BLaER1 treated with 17β-estradiol and CSF1 and Interleukin-3, amounts not matched to agents 10 nM and 100 nM (cell line): ENCODE results near the gene PCCB.

Experiments
- H3K27ac ChIP-seq, 11 experiments: shearing (Covaris generic); formaldehyde crosslinking; 2 replicates each; pipeline ENCODE4 v1.8.1; 2022
- H3K27me3 ChIP-seq, 11 experiments: shearing (Covaris generic); formaldehyde crosslinking; 2 replicates each; pipeline ENCODE4 v1.8.1; 2022
- H3K36me3 ChIP-seq, 11 experiments: shearing (Covaris generic); formaldehyde crosslinking; 2 replicates each; pipeline ENCODE4 v1.8.1; 2022
- H3K4me1 ChIP-seq, 10 experiments: shearing (Covaris generic); formaldehyde crosslinking; 2 replicates each; pipeline ENCODE4 v1.8.1; 2022
- H3K4me2 ChIP-seq, 11 experiments: shearing (Covaris generic); formaldehyde crosslinking; 2 replicates each; pipeline ENCODE4 v1.8.1; 2022
- H3K4me3 ChIP-seq, 10 experiments: shearing (Covaris generic); formaldehyde crosslinking; 2 replicates each; pipeline ENCODE4 v1.8.1; 2022
- H3K9ac ChIP-seq, 11 experiments: shearing (Covaris generic); formaldehyde crosslinking; 2 replicates each; pipeline ENCODE4 v1.8.1; 2022
- H3K9me3 ChIP-seq, 11 experiments: shearing (Covaris generic); formaldehyde crosslinking; replicated peaks in 1 of 11; 2 replicates each; pipeline ENCODE4 v1.8.1; 2022
- H4K20me1 ChIP-seq, 11 experiments: shearing (Covaris generic); formaldehyde crosslinking; 2 replicates each; pipeline ENCODE4 v1.8.1; 2022
- Cebpa-rat ChIP-seq, 11 experiments: shearing (Covaris generic); IDR thresholded peaks; 2 replicates each; pipeline ENCODE4 v1.8.1; 2022

The PCCB gene

GRCh38 chr3:136237961-136238649, 12.0 kb upstream of the PCCB start:
- H3K36me3 ChIP-seq: no peaks in the 10 kb centered on the region
- no peak overlapping the region for H3K9ac ChIP-seq
- no peaks in the 10 kb centered on the region for H4K20me1 ChIP-seq
- no peaks in the 10 kb centered on the region for H3K9me3 ChIP-seq
- no peak overlapping the region for H3K4me3 ChIP-seq
- H3K27me3 ChIP-seq: no peaks in the 10 kb centered on the region
- no peaks in the 10 kb centered on the region for H3K4me1 ChIP-seq
- no peak overlapping the region for H3K4me2 ChIP-seq
- no peak for TF ChIP-seq Cebpa-rat (IDR thresholded peaks at IDR 0.05)
- no peak overlapping the region for H3K27ac ChIP-seq

- Histone ChIP-seq H3K27ac (no peak overlapping the region), H4K20me1 (no peaks in the 10 kb centered on the region), H3K9ac (no peak overlapping the region), H3K27me3 (no peaks in the 10 kb centered on the region), H3K36me3 (no peaks in the 10 kb centered on the region), H3K4me2 (no peak overlapping the region), H3K4me3 (no peak overlapping the region), H3K4me1 (no peaks in the 10 kb centered on the region), H3K9me3 (no peaks in the 10 kb centered on the region)
- TF ChIP-seq Cebpa-rat (IDR thresholded peaks at IDR 0.05): no peak
Observed at GRCh38 chr3:136239094-136239493, 11.0 kb upstream of the PCCB start.

- no peak overlapping the region for H3K9ac ChIP-seq
- H3K4me3 ChIP-seq: no peak overlapping the region
- no peaks in the 10 kb centered on the region for H3K9me3 ChIP-seq
- TF ChIP-seq Cebpa-rat (IDR thresholded peaks at IDR 0.05): no peak
- H3K36me3 ChIP-seq: no peaks in the 10 kb centered on the region
- no peaks in the 10 kb centered on the region for H3K27me3 ChIP-seq
- H3K4me2 ChIP-seq: peak overlapping the region in 9 of 11 experiments; percentile 11 to 70 (median 45); a peak in 13 of 22 replicates
- H4K20me1 ChIP-seq: no peaks in the 10 kb centered on the region
- H3K4me1 ChIP-seq: peaks cover 5 to 22% (median 19%) of the 10 kb centered on the region in 10 experiments; a peak in 17 of 20 replicates
- H3K27ac ChIP-seq: no peak overlapping the region; a peak in 1 of 22 replicates
Observed at GRCh38 chr3:136245691-136246090, 4.4 kb upstream of the PCCB start.

- peaks cover 0 to 9% (median 0%) of the 10 kb centered on the region in 11 experiments; a peak in 3 of 22 replicates for H4K20me1 ChIP-seq
- H3K27ac ChIP-seq: no peak overlapping the region
- H3K4me1 ChIP-seq: peaks cover 19 to 39% (median 34%) of the 10 kb centered on the region in 10 experiments
- no peak overlapping the region for H3K4me3 ChIP-seq
- H3K9me3 ChIP-seq: no peaks in the 10 kb centered on the region
- no peaks in the 10 kb centered on the region for H3K27me3 ChIP-seq
- H3K4me2 ChIP-seq: no peak overlapping the region
- H3K9ac ChIP-seq: no peak overlapping the region
- TF ChIP-seq Cebpa-rat (IDR thresholded peaks at IDR 0.05): no peak
- H3K36me3 ChIP-seq: no peaks in the 10 kb centered on the region
Observed at GRCh38 chr3:136247436-136247835, 2.7 kb upstream of the PCCB start.

- Histone ChIP-seq H3K9me3 (no peaks in the 10 kb centered on the region), H3K9ac (no peak overlapping the region), H3K4me3 (no peak overlapping the region), H3K27me3 (no peaks in the 10 kb centered on the region), H3K4me1 (peaks cover 19 to 39% (median 34%) of the 10 kb centered on the region in 10 experiments), H4K20me1 (peaks cover 0 to 9% (median 0%) of the 10 kb centered on the region in 11 experiments; a peak in 3 of 22 replicates), H3K36me3 (0 out of 22 replicates have a peak, but pooled peaks cover 0 to 3% (median 0%) of the 10 kb centered on the region in 11 experiments), H3K27ac (no peak overlapping the region), H3K4me2 (no peak overlapping the region)
- TF ChIP-seq Cebpa-rat (IDR thresholded peaks at IDR 0.05): no peak
Observed at GRCh38 chr3:136247855-136248590, 2.1 kb upstream of the PCCB start.

- H3K4me3 ChIP-seq: no peak overlapping the region
- peaks cover 0 to 14% (median 0%) of the 10 kb centered on the region in 11 experiments; a peak in 4 of 22 replicates for H4K20me1 ChIP-seq
- H3K36me3 ChIP-seq: peaks cover 0 to 5% (median 0%) of the 10 kb centered on the region in 11 experiments; a peak in 2 of 22 replicates
- no peak for TF ChIP-seq Cebpa-rat (IDR thresholded peaks at IDR 0.05)
- H3K9ac ChIP-seq: no peak overlapping the region
- peaks cover 19 to 39% (median 34%) of the 10 kb centered on the region in 10 experiments for H3K4me1 ChIP-seq
- peak overlapping the region in 7 of 11 experiments; percentile 63 to 92 (median 84); a peak in 9 of 22 replicates for H3K4me2 ChIP-seq
- no peak overlapping the region for H3K27ac ChIP-seq
- H3K9me3 ChIP-seq: no peaks in the 10 kb centered on the region
- H3K27me3 ChIP-seq: no peaks in the 10 kb centered on the region
Observed at GRCh38 chr3:136249091-136249490, 1.0 kb upstream of the PCCB start.

- peaks cover 0 to 15% (median 0%) of the 10 kb centered on the region in 11 experiments; a peak in 4 of 22 replicates for H4K20me1 ChIP-seq
- peak overlapping the region; percentile 58 to 78 (median 70) for H3K4me3 ChIP-seq
- H3K4me1 ChIP-seq: peaks cover 19 to 39% (median 34%) of the 10 kb centered on the region in 10 experiments
- no peaks in the 10 kb centered on the region for H3K9me3 ChIP-seq
- peak overlapping the region; percentile 63 to 92 (median 82) for H3K4me2 ChIP-seq
- peak overlapping the region in 10 of 11 experiments; percentile 76 to 94 (median 88); a peak in 20 of 22 replicates for H3K27ac ChIP-seq
- H3K9ac ChIP-seq: peak overlapping the region; percentile 77 to 90 (median 88); a peak in 21 of 22 replicates
- peaks cover 0 to 5% (median 0%) of the 10 kb centered on the region in 11 experiments; a peak in 3 of 22 replicates for H3K36me3 ChIP-seq
- peak in 1 of 11 experiments; percentile 65; a peak in 2 of 22 replicates for TF ChIP-seq Cebpa-rat (IDR thresholded peaks at IDR 0.05)
- no peaks in the 10 kb centered on the region for H3K27me3 ChIP-seq
Observed at GRCh38 chr3:136249593-136249992, 547 bp upstream of the PCCB start.

GRCh38 chr3:136250903-136251460, 842 bp downstream of the PCCB start:
- Histone ChIP-seq H3K27ac (peak overlapping the region; percentile 75 to 94 (median 88); a peak in 21 of 22 replicates), H3K4me1 (peaks cover 19 to 32% (median 29%) of the 10 kb centered on the region in 10 experiments), H3K9ac (peak overlapping the region; percentile 77 to 90 (median 88)), H3K9me3 (no peaks in the 10 kb centered on the region), H3K4me3 (peak overlapping the region; percentile 58 to 78 (median 70)), H3K4me2 (peak overlapping the region; percentile 63 to 93 (median 87)), H3K36me3 (peaks cover 7 to 15% (median 12%) of the 10 kb centered on the region in 11 experiments), H4K20me1 (peaks cover 0 to 29% (median 0%) of the 10 kb centered on the region in 11 experiments; a peak in 6 of 22 replicates), H3K27me3 (no peaks in the 10 kb centered on the region)
- no peak for TF ChIP-seq Cebpa-rat (IDR thresholded peaks at IDR 0.05)
